ACHN (cell line): ENCODE results near the gene FTO.

Experiments
- DNase-seq: peaks from one replicate; pipeline ENCODE4 v3.0.0-alpha.2; 2015
- in situ Hi-C: cut with HindIII; loops from 2 replicates; pipeline ENCODE4 v1.10.0; 2017; ENCODE audit warnings: low sequenced_read_pairs, low pct_ligation_motif_present, low pct_unique_long_range_greater_than_20kb

Gene FTO

GRCh38 chr16:53991754-53992378 lies 287.9 kb downstream of the FTO start:
- no peak for DNase-seq
- in situ Hi-C loops = no loop called here

- no peak for DNase-seq
- in situ Hi-C loops = no loop called here
Observed at GRCh38 chr16:53995378-53995777, 291.4 kb downstream of the FTO start.

GRCh38 chr16:53996961-53997360 lies 293.0 kb downstream of the FTO start:
- in situ Hi-C loops = no loop called here
- no peak for DNase-seq

GRCh38 chr16:53998024-53998810 lies 294.3 kb downstream of the FTO start:
- no peak for DNase-seq
- in situ Hi-C loops = no loop called here

- in situ Hi-C loops = no loop called here
- DNase-seq = no peak
Observed at GRCh38 chr16:53998966-53999522, 295.1 kb downstream of the FTO start.

- in situ Hi-C loops = no loop called here
Observed at GRCh38 chr16:53999841-54000240, 295.9 kb downstream of the FTO start.

GRCh38 chr16:54000361-54000760 lies 296.4 kb downstream of the FTO start:
- in situ Hi-C loops = no loop called here

More at GRCh38 chr16:53999841-54000240, 295.9 kb downstream of the FTO start:
- DNase-seq = no peak

GRCh38 chr16:54006693-54007092 lies 302.7 kb downstream of the FTO start:
- no peak for DNase-seq
- in situ Hi-C loops = no loop called here

More at GRCh38 chr16:54000361-54000760, 296.4 kb downstream of the FTO start:
- DNase-seq = no peak

- no peak for DNase-seq
- in situ Hi-C loops = no loop called here
Observed at GRCh38 chr16:54007504-54007903, 303.5 kb downstream of the FTO start.

- in situ Hi-C loops = no loop called here
- DNase-seq = no peak
Observed at GRCh38 chr16:54009464-54010176, 305.7 kb downstream of the FTO start.

- DNase-seq = no peak
- in situ Hi-C loops = no loop called here
Observed at GRCh38 chr16:54015147-54015546, 311.2 kb downstream of the FTO start.

- in situ Hi-C loops = no loop called here
- no peak for DNase-seq
Observed at GRCh38 chr16:54022362-54022761, 318.4 kb downstream of the FTO start.

GRCh38 chr16:54026456-54026855 lies 322.5 kb downstream of the FTO start:
- DNase-seq = no peak
- in situ Hi-C loops = no loop called here

GRCh38 chr16:54027062-54027461 lies 323.1 kb downstream of the FTO start:
- peak; percentile 5 for DNase-seq
- in situ Hi-C loops = no loop called here

GRCh38 chr16:54027558-54027957 lies 323.6 kb downstream of the FTO start:
- in situ Hi-C loops = no loop called here
- no peak for DNase-seq

GRCh38 chr16:54027995-54028394 lies 324.0 kb downstream of the FTO start:
- in situ Hi-C loops = no loop called here
- DNase-seq = no peak

- no peak for DNase-seq
- in situ Hi-C loops = no loop called here
Observed at GRCh38 chr16:54030451-54030850, 326.5 kb downstream of the FTO start.

- DNase-seq = no peak
- in situ Hi-C loops = no loop called here
Observed at GRCh38 chr16:54031107-54031760, 327.3 kb downstream of the FTO start.

- in situ Hi-C loops = no loop called here
- DNase-seq = no peak
Observed at GRCh38 chr16:54033747-54034146, 329.8 kb downstream of the FTO start.
